ENCODE measurements around the gene ARSG.

GRCh38 chr17:68458260-68459036 lies 167.2 kb downstream of the ARSG start:
- TF ChIP-seq CTCF (conservative IDR thresholded peaks at IDR 0.05; ENCODE audit: low read depth in 2 of 2): no peak
- no peak for TF ChIP-seq ETS1 (IDR thresholded peaks at IDR 0.05)
- no peak for TF ChIP-seq REST (IDR thresholded peaks at IDR 0.05; ENCODE audit: unreplicated experiment)
- TF ChIP-seq EZH2 (IDR thresholded peaks at IDR 0.05; ENCODE audit: low read depth, unreplicated experiment): no peak
- no peak for TF ChIP-seq POLR2AphosphoS5 (IDR thresholded peaks at IDR 0.05; ENCODE audit: low read depth)
- TF ChIP-seq EZH2phosphoT487 (IDR thresholded peaks at IDR 0.05; ENCODE audit: unreplicated experiment): no peak
- no peak for TF ChIP-seq STAT1 (IDR thresholded peaks at IDR 0.05; ENCODE audit: unreplicated experiment)
